ENCODE results near the gene UBE2J2.

- TF ChIP-seq, protein P1, sequence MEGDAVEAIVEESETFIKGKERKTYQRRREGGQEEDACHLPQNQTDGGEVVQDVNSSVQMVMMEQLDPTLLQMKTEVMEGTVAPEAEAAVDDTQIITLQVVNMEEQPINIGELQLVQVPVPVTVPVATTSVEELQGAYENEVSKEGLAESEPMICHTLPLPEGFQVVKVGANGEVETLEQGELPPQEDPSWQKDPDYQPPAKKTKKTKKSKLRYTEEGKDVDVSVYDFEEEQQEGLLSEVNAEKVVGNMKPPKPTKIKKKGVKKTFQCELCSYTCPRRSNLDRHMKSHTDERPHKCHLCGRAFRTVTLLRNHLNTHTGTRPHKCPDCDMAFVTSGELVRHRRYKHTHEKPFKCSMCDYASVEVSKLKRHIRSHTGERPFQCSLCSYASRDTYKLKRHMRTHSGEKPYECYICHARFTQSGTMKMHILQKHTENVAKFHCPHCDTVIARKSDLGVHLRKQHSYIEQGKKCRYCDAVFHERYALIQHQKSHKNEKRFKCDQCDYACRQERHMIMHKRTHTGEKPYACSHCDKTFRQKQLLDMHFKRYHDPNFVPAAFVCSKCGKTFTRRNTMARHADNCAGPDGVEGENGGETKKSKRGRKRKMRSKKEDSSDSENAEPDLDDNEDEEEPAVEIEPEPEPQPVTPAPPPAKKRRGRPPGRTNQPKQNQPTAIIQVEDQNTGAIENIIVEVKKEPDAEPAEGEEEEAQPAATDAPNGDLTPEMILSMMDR (IDR thresholded peaks at IDR 0.05) = no peak
- TF ChIP-seq POLR2A (IDR thresholded peaks at IDR 0.05) = no peak
Observed at GRCh38 chr1:1259540-1259939, 14.1 kb downstream of the UBE2J2 start.

Measured in body of pancreas (tissue), 4 donors.